ENCODE measurements around the gene BANK1.
"Not testable (repeated sequence)": the region's sequence is repeated elsewhere in the genome, so short reads cannot be mapped to it uniquely, and the experiment has no call there.

The BANK1 gene

GRCh38 chr4:101886826-101887225 lies 96.3 kb downstream of the BANK1 start:
- H3K27ac ChIP-seq (replicated peaks), result no peak overlapping the region
- peak in 1 of 2 experiments; percentile 8 for DNase-seq (ENCODE audit: low read depth in 1 of 2, low spot score in 1 of 2)
- H3K4me3 ChIP-seq (replicated peaks; ENCODE audit: insufficient read depth, low read length), result no peak overlapping the region
- no peaks in the 10 kb centered on the region for H3K27me3 ChIP-seq (ENCODE audit: insufficient read depth, poor library complexity, severe bottlenecking)
- TF ChIP-seq GABPA (IDR thresholded peaks at IDR 0.05; ENCODE audit: low read depth), result no peak

- no peak for TF ChIP-seq POLR2AphosphoS5 (IDR thresholded peaks at IDR 0.05; ENCODE audit: low read depth)
- no peak for TF ChIP-seq CTCF (IDR thresholded peaks at IDR 0.05; ENCODE audit: insufficient read depth, low read length)
- TF ChIP-seq REST (IDR thresholded peaks at IDR 0.05; ENCODE audit: insufficient replicate concordance, low read depth), result no peak
- TF ChIP-seq SPI1 (IDR thresholded peaks at IDR 0.05; ENCODE audit: borderline replicate concordance, low read depth), result no peak
- no peak for TF ChIP-seq GABPA (IDR thresholded peaks at IDR 0.05; ENCODE audit: low read depth)
- H3K27ac ChIP-seq (replicated peaks), result no peak overlapping the region
- H3K4me3 ChIP-seq (replicated peaks; ENCODE audit: insufficient read depth, low read length), result no peak overlapping the region
- H3K27me3 ChIP-seq (ENCODE audit: insufficient read depth, poor library complexity, severe bottlenecking), result no peaks in the 10 kb centered on the region
- DNase-seq (ENCODE audit: low read depth in 1 of 2, low spot score in 1 of 2), result no peak
These were observed 97.9 kb downstream of the BANK1 start for GRCh38 chr4:101888472-101888871.

DNA sequence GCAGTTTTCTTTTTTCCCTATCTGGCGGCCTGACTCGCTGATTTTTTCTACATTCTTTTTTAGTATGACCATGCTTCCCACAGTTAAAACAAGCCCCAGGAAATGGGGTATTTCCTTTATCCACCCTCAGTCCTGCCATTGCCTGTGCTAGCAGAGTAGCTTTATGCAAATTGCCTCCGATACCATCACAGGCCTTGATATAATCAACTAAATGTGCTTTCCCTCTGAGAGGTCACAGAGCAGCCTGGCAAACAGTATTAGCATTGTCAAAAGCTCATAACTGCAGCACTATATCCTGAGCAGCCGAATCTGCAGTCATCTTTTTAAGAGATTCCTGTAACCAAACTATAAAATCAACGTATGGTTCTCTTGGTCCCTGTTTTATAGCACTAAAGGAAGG lies 115.0 kb downstream of the BANK1 start:
- not testable (repeated sequence) for DNase-seq (ENCODE audit: low read depth in 1 of 2, low spot score in 1 of 2)

DNA sequence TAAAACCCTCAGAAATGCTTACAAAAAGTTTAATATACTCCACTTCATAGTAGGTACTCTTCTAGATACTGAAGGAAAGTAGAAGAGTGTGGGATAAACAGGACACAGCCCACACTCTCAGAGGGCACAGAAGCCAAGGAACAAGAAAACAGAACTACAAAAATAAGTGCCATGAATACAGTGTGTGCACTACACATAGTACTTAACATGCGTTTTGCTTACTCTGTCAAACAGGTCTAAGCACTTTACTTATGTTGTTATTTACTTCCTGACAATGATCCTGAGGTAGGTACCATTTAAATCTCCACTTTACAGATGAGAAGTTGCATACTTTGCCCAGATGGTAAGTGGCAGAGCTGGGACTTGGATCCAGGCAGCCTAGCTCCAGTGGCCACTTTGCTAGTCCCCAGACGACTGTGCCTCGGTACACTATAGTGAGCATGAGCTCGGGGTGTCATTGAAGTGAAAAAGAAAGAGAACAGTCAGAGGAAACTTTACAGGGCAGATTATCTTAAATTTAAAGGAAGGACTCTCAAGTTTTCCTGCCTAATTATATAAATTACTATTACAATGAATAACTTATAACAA lies 120.3 kb downstream of the BANK1 start:
- DNase-seq (ENCODE audit: low read depth in 1 of 2, low spot score in 1 of 2), result no peak
- Histone ChIP-seq H3K27me3 (ENCODE audit: insufficient read depth, poor library complexity, severe bottlenecking) (no peaks in the 10 kb centered on the region), H3K27ac (replicated peaks) (no peak overlapping the region), H3K4me3 (replicated peaks; ENCODE audit: insufficient read depth, low read length) (no peak overlapping the region)
- TF ChIP-seq REST (IDR thresholded peaks at IDR 0.05; ENCODE audit: insufficient replicate concordance, low read depth), result no peak
- no peak for TF ChIP-seq SPI1 (IDR thresholded peaks at IDR 0.05; ENCODE audit: borderline replicate concordance, low read depth)
- no peak for TF ChIP-seq GABPA (IDR thresholded peaks at IDR 0.05; ENCODE audit: low read depth)
- TF ChIP-seq CTCF (IDR thresholded peaks at IDR 0.05; ENCODE audit: insufficient read depth, low read length), result no peak
- TF ChIP-seq POLR2AphosphoS5 (IDR thresholded peaks at IDR 0.05; ENCODE audit: low read depth), result no peak

More for the DNA sequence above, 115.0 kb downstream of the BANK1 start:
- H3K27ac ChIP-seq (replicated peaks); H3K27me3 ChIP-seq (ENCODE audit: insufficient read depth, poor library complexity, severe bottlenecking); H3K4me3 ChIP-seq (replicated peaks; ENCODE audit: insufficient read depth, low read length): not testable (repeated sequence)

- TF ChIP-seq SPI1 (IDR thresholded peaks at IDR 0.05; ENCODE audit: borderline replicate concordance, low read depth) (no peak), CTCF (IDR thresholded peaks at IDR 0.05; ENCODE audit: insufficient read depth, low read length) (no peak), REST (IDR thresholded peaks at IDR 0.05; ENCODE audit: insufficient replicate concordance, low read depth) (no peak), POLR2AphosphoS5 (IDR thresholded peaks at IDR 0.05; ENCODE audit: low read depth) (no peak), GABPA (IDR thresholded peaks at IDR 0.05; ENCODE audit: low read depth) (no peak)
- Histone ChIP-seq H3K4me3 (replicated peaks; ENCODE audit: insufficient read depth, low read length) (no peak overlapping the region), H3K27me3 (ENCODE audit: insufficient read depth, poor library complexity, severe bottlenecking) (no peaks in the 10 kb centered on the region), H3K27ac (replicated peaks) (no peak overlapping the region)
- no peak for DNase-seq (ENCODE audit: low read depth in 1 of 2, low spot score in 1 of 2)
These were observed 121.1 kb downstream of the BANK1 start for GRCh38 chr4:101911616-101912015.

All from HL-60 (cell line).